ENCODE measurements around the gene DEXI. TPM values are rescaled to one million over a fixed set of nuclear protein-coding genes. Genes with fewer than 3 reads are reported as not detected.

DEXI gene
- 11.3 and 18.9 TPM in 2 replicates for polyA plus RNA-seq

GRCh38 chr16:10942352-10943063 is at the start of gene DEXI:
Gene DEXI, minus strand, starts transcription at chr16:10942468. Its CDS starts 463 bp downstream, at chr16:10942005.

GRCh38 chr16:10944249-10945064 is 2.2 kb upstream of the DEXI start, which contains the start of gene CLEC16A:
Gene CLEC16A, plus strand, starts transcription at chr16:10944564. Its CDS starts 154 bp downstream, at chr16:10944718.

Other genes starting within 250 kb of the DEXI start
- gene TEKT5, start 247.5 kb downstream of the DEXI start, polyA plus RNA-seq, result 1.0 TPM in 1 of 2 replicates, not detected in the other
- gene NUBP1, start 198.6 kb downstream of the DEXI start, polyA plus RNA-seq, result 12.0 and 17.9 TPM in 2 replicates
- 6.7 and 7.7 TPM in 2 replicates for gene TVP23A, start 123.7 kb downstream of the DEXI start, polyA plus RNA-seq
- gene CIITA, start 65.3 kb downstream of the DEXI start, polyA plus RNA-seq, result 0.03 and 0.38 TPM in 2 replicates
- gene CLEC16A, start 2.1 kb upstream of the DEXI start, polyA plus RNA-seq, result 5.2 and 6.1 TPM in 2 replicates